T-helper 2 cell treated with Interferon-gamma antibody and Interleukin-4, amounts not matched to agents 5 μg/mL and 100 μg/mL, for 36 hours (primary cell): Measurements from ENCODE around the gene ZBTB4.
"Not testable (repeated sequence)": the region's sequence is repeated elsewhere in the genome, so short reads cannot be mapped to it uniquely, and the experiment has no call there.

Experiments used
- DNase-seq: peaks from one replicate; pipeline ENCODE4 v3.0.0; 2021; ENCODE audit warnings: low spot score
- H3K27ac Mint-ChIP-seq: one replicate; pipeline ENCODE4 v1.8.0; 2021; ENCODE audit warnings: mild to moderate bottlenecking, mixed read lengths
- H3K27me3 Mint-ChIP-seq: one replicate; pipeline ENCODE4 v1.8.0; 2021; ENCODE audit warnings: low read depth, mixed read lengths
- H3K36me3 Mint-ChIP-seq: one replicate; pipeline ENCODE4 v1.8.0; 2021; ENCODE audit warnings: low read depth, mixed read lengths
- H3K4me1 Mint-ChIP-seq: one replicate; pipeline ENCODE4 v1.8.0; 2021; ENCODE audit warnings: low read depth, mixed read lengths
- H3K4me3 Mint-ChIP-seq: one replicate; pipeline ENCODE4 v1.8.0; 2022; ENCODE audit warnings: mild to moderate bottlenecking, moderate library complexity, mixed read lengths
- H3K9me3 Mint-ChIP-seq: one replicate; pipeline ENCODE4 v1.8.0; 2021; ENCODE audit warnings: mixed read lengths

ZBTB4 gene

DNA sequence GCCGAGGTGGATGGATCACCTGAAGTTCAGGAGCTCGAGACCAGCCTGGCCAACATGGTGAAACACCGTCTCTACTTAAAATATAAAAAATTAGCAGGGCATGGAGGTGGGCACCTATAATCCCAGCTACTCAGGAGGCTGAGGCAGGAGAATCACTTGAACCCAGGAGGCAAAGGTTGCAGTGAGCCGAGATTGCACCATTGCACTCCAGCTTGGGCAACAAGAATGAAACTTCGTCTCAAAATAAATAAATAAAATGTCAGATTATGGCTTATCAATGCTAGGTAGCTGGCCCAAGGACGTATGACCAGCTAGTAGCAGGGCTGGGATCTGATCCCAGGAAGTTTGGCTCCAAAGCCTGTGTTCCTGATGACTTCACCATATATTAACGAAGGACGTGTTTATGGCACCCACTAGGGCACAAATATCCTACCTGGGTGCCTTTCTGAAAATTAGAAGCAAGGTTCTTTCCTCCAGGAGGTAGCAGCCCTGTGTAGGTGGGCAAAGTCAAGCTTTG, 8.9 kb downstream of the ZBTB4 start:
- not testable (repeated sequence) for DNase-seq, H3K27ac Mint-ChIP-seq, H3K4me1 Mint-ChIP-seq, H3K9me3 Mint-ChIP-seq, H3K27me3 Mint-ChIP-seq, H3K36me3 Mint-ChIP-seq, H3K4me3 Mint-ChIP-seq

DNA sequence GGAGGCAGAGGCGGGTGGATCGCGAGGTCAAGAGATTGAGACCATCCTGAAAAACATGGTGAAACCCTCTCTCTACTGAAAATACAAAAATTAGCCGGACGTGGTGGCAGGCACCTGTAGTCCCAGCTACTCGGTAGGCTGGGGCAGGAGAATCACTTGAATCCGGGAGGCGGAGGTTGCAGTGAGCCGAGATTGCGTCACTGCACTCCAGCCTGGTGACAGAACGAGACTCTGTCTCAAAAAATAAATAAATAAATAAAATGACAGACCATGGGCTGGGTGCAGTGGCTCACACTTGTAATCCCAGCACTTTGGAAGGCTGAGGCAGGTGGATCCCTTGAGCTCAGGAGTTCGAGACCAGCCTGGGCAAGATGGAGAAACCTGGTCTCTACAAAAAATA, 9.6 kb downstream of the ZBTB4 start:
- H3K27ac Mint-ChIP-seq, DNase-seq, H3K9me3 Mint-ChIP-seq, H3K4me1 Mint-ChIP-seq, H3K36me3 Mint-ChIP-seq, H3K4me3 Mint-ChIP-seq, H3K27me3 Mint-ChIP-seq: not testable (repeated sequence)

DNA sequence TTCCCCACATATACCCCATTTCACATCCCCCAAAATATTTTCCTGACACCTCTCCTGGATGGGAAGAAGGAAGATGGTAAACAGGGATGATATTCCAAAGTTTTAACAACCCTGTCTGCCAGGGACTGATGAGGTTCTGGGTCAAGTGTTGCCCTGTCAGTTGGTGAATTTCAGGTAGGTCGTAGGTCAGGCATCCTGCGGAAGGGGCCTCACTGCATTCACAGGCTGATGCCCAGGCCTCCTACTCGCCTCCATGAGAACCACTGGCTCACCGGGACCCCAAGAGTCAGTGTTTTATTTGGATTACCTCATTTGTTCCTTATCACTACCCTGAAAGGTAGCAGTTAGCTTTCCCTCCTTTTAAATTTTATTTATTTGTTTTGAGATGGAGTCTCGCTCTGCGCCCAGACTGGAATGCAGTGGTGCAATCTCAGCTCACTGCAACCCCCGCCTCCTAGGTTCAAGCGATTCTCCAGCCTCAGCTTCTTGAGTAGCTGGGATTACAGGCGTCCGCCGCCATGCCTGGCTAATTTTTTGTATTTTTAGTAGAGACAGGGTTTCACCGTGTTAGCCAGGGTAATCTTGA, 10.5 kb downstream of the ZBTB4 start:
- H3K9me3 Mint-ChIP-seq: no peaks in the 10 kb centered on the region
- DNase-seq: no peak
- peaks cover 7% of the 10 kb centered on the region for H3K4me1 Mint-ChIP-seq
- peaks cover 8% of the 10 kb centered on the region for H3K36me3 Mint-ChIP-seq
- no peak overlapping the region for H3K27ac Mint-ChIP-seq
- no peaks in the 10 kb centered on the region for H3K27me3 Mint-ChIP-seq
- H3K4me3 Mint-ChIP-seq: no peak overlapping the region

DNA sequence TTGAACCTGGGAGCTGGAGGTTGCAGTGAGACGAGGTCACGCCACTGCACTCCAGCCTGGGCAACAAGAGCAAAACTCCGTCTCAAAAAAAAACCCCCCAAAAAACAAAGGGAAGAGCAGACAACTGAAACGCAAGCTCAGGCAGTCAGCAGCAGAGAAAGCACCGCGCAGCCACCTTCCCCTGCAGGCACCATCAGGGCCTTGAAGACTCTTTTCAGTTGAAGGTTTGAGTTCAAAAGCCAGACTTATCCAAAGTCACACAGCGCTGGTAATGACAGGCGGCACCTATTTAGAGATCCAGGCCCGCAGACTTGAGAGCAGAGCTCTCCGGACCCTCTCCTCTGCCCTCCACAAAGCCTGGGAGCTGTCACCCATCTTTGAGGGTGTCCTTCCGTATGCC, 11.1 kb downstream of the ZBTB4 start:
- Mint-ChIP-seq H3K4me3 (no peak overlapping the region), H3K36me3 (peaks cover 8% of the 10 kb centered on the region), H3K4me1 (peaks cover 7% of the 10 kb centered on the region), H3K27me3 (no peaks in the 10 kb centered on the region), H3K27ac (no peak overlapping the region), H3K9me3 (no peaks in the 10 kb centered on the region)
- no peak for DNase-seq

DNA sequence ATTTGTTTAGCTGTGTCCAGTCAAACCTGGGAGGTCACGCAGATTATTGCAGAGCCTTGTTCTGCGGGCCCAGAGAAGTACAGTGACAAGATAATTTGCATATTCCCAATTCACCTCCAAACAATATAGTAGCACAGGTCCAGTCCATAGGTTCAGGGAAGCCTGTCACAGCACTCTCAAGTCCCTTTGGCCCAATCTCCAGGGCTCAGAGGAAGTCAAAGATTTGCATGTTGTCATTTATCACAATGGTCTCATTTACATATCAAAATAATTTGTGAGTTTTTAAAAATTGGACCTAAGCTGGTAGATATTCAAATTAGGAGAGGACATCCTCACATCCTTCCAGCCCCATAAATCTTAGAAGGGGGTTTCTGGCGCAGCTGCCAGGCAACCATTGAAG, 11.9 kb downstream of the ZBTB4 start:
- no peaks in the 10 kb centered on the region for H3K9me3 Mint-ChIP-seq
- no peak overlapping the region for H3K27ac Mint-ChIP-seq
- H3K4me1 Mint-ChIP-seq: peaks cover 7% of the 10 kb centered on the region
- peaks cover 10% of the 10 kb centered on the region for H3K36me3 Mint-ChIP-seq
- no peak for DNase-seq
- no peak overlapping the region for H3K4me3 Mint-ChIP-seq
- no peaks in the 10 kb centered on the region for H3K27me3 Mint-ChIP-seq

DNA sequence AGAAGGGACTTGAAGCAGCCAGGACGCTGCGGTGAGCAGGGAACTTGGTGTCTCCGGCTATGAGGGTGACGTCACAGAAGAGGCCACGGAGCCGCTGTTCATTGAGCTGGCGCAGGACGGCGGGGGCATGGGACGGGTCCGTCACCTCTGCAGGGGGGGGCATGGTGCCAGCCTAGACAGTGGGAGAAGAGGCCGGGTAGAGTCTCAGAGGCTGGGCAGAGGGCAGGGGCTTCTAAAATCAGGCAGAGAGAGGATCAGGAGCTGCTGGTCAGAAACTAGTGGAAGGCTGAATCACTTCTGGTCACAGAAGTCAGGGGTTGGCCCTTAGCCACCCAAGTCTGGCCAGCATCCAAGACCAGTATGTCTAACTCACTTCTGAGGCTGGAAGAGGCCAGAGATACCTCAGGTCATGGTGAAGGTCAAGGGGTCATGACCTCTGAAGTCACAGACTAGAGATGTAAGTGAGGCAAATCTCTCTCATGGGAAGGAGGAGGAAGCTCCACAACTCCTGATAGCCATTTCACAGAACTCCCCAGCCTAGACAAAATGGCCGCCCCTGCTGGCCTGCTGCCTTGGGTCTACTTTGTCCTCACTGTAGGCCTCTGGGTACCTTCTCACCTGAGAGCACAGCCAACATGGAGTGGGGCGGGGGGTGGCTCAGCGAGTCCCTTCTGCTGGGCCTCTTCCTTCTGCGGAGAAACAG, 12.6 kb downstream of the ZBTB4 start:
- Mint-ChIP-seq H3K27me3 (no peaks in the 10 kb centered on the region), H3K4me3 (no peak overlapping the region), H3K27ac (no peak overlapping the region), H3K4me1 (peaks cover 4% of the 10 kb centered on the region), H3K9me3 (no peaks in the 10 kb centered on the region), H3K36me3 (peaks cover 10% of the 10 kb centered on the region)
- no peak for DNase-seq

DNA sequence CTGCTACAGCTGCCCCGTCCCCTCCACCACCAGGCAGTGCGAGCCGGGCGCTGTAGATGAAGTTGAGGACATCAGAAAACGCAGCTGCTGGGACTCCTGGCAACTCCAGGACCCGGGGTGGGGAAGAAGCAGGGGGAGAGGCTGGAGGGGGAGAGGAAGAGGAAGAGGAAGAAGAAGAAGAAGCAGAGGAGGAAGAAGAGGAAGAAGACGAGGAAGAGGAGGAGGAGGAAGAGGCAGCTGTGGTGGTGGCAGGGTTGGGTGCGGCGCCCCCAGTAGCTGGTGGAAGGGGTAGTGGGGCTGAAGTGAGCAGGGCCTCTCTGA, 13.2 kb downstream of the ZBTB4 start:
- no peak overlapping the region for H3K4me3 Mint-ChIP-seq
- no peaks in the 10 kb centered on the region for H3K27me3 Mint-ChIP-seq
- H3K36me3 Mint-ChIP-seq: peaks cover 12% of the 10 kb centered on the region
- no peaks in the 10 kb centered on the region for H3K9me3 Mint-ChIP-seq
- no peaks in the 10 kb centered on the region for H3K4me1 Mint-ChIP-seq
- no peak overlapping the region for H3K27ac Mint-ChIP-seq
- DNase-seq: no peak

DNA sequence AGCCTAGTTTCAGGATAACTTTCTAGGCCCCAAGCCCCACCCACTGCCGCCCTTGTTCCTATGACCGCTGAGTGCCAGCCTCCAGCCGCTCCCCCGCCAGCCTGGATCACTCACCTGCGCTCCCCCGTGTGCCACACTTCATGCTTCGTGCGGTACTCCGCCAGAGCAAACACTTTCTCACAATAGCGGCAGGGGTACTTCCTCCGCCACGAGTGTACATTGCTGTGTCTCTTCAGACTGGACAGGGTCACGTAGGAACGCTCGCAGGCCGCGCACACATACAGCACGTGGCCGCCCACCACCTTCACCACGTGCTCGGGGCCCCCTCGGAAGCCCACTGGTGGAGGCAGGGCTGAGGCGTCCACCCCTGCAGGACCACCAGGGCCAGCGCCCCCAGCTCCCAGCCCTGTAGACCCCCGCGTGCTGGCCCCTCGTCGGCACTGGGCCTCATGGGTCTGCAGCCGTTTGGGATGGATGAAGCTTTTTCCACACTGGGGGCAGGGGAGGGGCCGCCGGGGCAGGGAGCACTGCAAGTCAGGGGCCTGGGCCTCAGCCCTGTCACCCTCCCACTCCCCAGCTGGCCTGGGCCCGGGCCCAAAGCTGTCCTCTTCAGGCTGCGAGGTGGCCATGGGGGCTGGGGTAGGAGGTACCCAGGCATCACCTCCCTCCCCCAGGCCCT, 13.7 kb downstream of the ZBTB4 start:
- Mint-ChIP-seq H3K27ac (no peak overlapping the region), H3K36me3 (peaks cover 13% of the 10 kb centered on the region), H3K4me1 (no peaks in the 10 kb centered on the region), H3K9me3 (no peaks in the 10 kb centered on the region), H3K4me3 (no peak overlapping the region), H3K27me3 (no peaks in the 10 kb centered on the region)
- DNase-seq: no peak

DNA sequence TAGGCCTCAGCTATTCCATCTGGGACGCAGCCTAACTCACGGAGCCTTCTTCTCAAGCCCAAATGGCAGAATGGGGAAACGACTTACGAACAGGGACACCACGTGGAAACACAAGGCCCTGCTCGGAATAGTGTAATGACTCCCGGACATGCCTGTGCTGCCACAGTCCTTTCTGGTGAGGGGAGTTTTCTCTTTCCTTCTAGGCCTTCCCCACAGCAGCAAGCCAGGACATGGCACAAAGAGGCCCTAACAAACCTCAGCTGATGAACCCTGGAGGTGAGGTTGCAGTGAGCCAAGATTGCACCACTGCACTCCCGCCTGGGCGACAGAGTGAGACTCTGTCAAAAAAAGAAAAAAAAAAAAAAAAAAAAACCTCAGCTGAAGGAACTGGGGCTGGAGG, 15.3 kb downstream of the ZBTB4 start:
- no peaks in the 10 kb centered on the region for H3K4me1 Mint-ChIP-seq
- no peak overlapping the region for H3K4me3 Mint-ChIP-seq
- H3K27ac Mint-ChIP-seq: no peak overlapping the region
- H3K27me3 Mint-ChIP-seq: no peaks in the 10 kb centered on the region
- DNase-seq: no peak
- H3K9me3 Mint-ChIP-seq: no peaks in the 10 kb centered on the region
- H3K36me3 Mint-ChIP-seq: peaks cover 13% of the 10 kb centered on the region

DNA sequence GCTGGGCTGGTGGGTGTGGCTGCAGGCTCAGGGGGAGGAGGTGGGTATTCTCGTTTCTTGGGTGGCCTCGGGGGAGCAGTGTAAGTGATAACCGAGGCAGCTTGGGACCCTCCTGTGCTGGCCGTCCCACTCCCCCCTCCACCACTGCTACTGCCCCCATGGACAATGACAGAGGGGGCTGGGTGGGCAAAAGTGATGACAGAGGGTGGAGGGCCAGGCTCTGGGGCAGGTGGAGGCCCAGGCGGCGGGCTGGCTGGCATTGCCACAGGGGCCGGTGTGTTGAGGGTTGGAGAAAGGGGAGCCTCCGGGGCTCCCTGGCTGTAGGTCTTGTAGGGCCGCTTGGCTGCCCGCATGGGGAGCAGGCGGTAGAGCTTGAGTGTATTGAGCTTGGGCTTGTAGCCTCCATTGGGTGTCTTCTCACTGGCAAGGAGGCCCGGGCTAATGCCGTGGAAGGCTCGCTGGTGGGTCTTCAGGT, 16.0 kb downstream of the ZBTB4 start:
- no peak overlapping the region for H3K27ac Mint-ChIP-seq
- peaks cover 17% of the 10 kb centered on the region for H3K36me3 Mint-ChIP-seq
- no peaks in the 10 kb centered on the region for H3K27me3 Mint-ChIP-seq
- no peak for DNase-seq
- H3K4me3 Mint-ChIP-seq: no peak overlapping the region
- no peaks in the 10 kb centered on the region for H3K9me3 Mint-ChIP-seq
- no peaks in the 10 kb centered on the region for H3K4me1 Mint-ChIP-seq

DNA sequence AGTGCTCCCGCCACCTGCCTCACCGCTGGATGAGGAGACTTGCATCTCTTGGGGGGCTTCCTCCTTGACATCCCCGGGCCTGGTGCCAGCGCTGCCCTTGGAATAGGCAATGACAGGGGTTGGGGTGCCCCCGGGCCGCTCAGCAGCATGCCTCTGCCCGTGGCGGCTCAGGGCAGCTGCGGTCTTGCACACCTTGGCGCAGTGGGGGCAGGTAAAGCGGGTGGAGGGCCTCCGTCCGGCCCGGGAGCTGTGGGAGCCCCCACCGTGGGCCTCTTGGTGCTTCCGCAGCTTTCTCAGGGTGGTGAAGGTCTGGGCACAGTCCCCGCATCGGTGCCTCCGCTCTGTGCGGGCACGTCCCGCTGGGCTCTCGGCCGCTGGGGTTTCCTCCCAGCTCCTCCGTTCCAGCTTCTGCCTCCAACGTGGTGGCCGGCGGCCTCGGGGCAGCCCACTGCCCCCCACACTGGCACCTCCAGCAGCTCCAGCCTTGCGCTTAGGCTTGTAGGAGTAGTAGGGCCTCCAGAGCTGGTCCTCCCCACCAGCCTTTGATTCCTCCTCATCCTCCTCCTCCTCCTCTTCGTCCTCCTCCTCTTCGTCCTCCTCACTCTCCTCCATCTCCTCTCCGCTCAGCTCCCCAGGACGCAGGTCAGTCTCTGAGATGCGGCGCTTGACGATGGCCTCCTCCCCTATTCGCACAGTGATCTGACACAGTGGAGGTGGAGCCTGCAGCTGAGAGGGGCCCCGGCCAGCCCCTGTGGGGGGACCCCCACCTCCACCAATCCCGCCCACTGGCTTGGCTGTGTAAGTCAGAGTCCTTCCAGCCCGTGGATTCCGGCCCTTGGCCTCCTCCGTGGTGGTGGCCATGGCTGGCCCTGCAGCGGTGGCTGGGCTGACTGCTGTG, 16.7 kb downstream of the ZBTB4 start:
- no peak for DNase-seq
- Mint-ChIP-seq H3K9me3 (no peaks in the 10 kb centered on the region), H3K36me3 (peaks cover 17% of the 10 kb centered on the region), H3K4me3 (no peak overlapping the region), H3K4me1 (no peaks in the 10 kb centered on the region), H3K27ac (no peak overlapping the region), H3K27me3 (no peaks in the 10 kb centered on the region)

DNA sequence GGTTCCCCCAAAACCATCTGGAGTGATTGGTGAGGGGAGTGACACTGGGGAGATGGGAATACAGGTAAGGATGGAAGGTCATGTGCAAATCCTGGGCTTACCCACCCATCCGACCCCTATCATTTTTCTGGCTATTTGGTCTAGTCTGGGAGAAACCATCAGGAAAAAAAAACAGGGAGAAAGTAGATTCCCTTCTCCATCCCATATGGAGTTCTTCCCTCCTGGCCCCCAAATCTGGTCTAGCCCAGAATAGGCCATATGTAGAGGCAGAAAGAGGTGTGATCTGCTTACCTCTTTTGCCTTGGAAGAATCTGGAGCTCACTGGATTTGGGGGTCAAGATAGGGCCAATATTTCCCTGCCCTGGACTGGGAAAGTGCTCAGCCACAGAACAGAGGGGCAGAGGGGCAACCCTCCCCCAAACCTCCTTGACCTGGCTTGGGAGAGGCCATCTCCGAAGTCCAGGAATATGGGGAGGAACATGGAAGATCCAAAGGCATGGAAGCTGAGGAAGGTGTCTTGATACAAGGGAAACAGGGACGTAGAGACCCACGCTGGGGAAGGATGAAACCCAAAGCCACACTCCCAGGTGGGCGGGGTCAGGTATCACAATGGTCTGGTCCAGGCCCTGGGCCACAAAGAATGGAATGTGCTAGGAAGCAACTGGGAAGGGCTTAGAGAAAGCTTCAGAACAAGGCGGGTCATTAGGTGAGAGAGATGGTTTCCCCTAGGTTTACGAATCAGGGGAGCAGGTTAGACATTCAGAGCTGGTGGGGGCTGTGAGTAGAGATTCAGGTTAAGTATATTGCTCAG, 18.4 kb downstream of the ZBTB4 start:
- Mint-ChIP-seq H3K9me3 (no peaks in the 10 kb centered on the region), H3K27ac (no peak overlapping the region), H3K4me1 (peaks cover 6% of the 10 kb centered on the region), H3K27me3 (no peaks in the 10 kb centered on the region), H3K4me3 (no peak overlapping the region), H3K36me3 (peaks cover 17% of the 10 kb centered on the region)
- DNase-seq: no peak

DNA sequence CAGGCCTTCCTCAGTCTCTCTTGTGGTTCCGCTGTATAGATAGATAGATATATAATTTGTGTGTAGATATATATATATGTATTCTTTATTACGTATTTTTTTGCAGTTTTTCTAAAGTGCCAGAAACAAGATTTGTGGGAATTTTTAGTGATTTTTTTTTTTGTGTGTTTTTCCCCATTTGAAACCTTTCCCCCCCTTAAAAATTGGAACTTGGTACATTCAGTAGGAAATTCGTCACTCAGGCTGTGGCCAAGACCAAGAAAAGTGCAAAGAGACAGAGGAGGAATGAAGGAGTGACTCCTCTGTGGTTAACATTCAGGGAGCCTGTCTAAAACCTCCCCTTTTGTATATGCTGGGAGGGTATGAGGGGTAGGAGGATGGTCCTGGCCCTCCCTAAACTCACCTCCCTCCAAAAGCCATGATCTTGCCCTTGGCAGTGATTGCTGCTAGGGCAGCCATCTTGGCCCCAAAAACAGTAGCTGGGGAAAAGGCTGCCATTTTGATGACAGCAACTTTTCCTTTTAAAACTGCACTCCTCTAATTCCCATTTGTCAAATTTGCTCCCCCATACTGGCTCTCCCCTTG, 19.4 kb downstream of the ZBTB4 start:
- Mint-ChIP-seq H3K4me3 (no peak overlapping the region), H3K27me3 (no peaks in the 10 kb centered on the region), H3K36me3 (peaks cover 18% of the 10 kb centered on the region), H3K9me3 (no peaks in the 10 kb centered on the region), H3K4me1 (peaks cover 6% of the 10 kb centered on the region), H3K27ac (no peak overlapping the region)
- no peak for DNase-seq
